H1 (cell line): ENCODE data around the gene TEX55. TPM values are rescaled to one million over a fixed set of nuclear protein-coding genes. Genes with fewer than 3 reads are reported as not detected.

ENCODE experiments used
- CTCF ChIA-PET: fragments of 300-600 bp; sonication (Branson Sonifier 250); formaldehyde crosslinking; loops from one replicate; lab custom pipeline; 2021; ENCODE audit not compliant: partially characterized antibody; lab: Charles Lee
- POLR2A ChIA-PET: fragments of 300-600 bp; sonication (Branson Sonifier 250); formaldehyde crosslinking; loops from one replicate; lab custom pipeline; 2021; ENCODE audit warnings: inconsistent platforms; ENCODE audit not compliant: partially characterized antibody; lab: Charles Lee
- DNase-seq, 2 experiments: peaks; one replicate each; pipeline versions ENCODE4 v3.0.0 to v3.0.0-alpha.2; 2010 to 2022; ENCODE audit warnings: low spot score in 2 of 2, low read depth in 1 of 2, mixed read lengths in 1 of 2
- FAIRE-seq: peaks from 2 replicates; lab custom pipeline; 2011; peaks lifted over from hg19 to GRCh38; lab: Jason Lieb, UNC
- H2AFZ ChIP-seq: 2 replicates; pipeline ENCODE4 v1.8.1; 2012; ENCODE audit warnings: low read length, inconsistent platforms
- H2AK5ac ChIP-seq: 2 replicates; pipeline ENCODE4 v1.6.1; 2013; ENCODE audit warnings: low read depth, low read length
- H2BK120ac ChIP-seq: replicated peaks from 2 replicates; pipeline ENCODE3; 2013; ENCODE audit warnings: low read depth, low read length, inconsistent platforms
- H2BK12ac ChIP-seq: 2 replicates; pipeline ENCODE4 v1.6.1; 2013; ENCODE audit warnings: low read depth, low read length
- H2BK15ac ChIP-seq: 2 replicates; pipeline ENCODE4 v1.6.1; 2013; ENCODE audit warnings: low read length
- H2BK20ac ChIP-seq: 2 replicates; pipeline ENCODE4 v1.6.1; 2013; ENCODE audit warnings: low read length
- H2BK5ac ChIP-seq: 2 replicates; pipeline ENCODE4 v1.6.1; 2013; ENCODE audit warnings: low read depth, low read length
- H3K14ac ChIP-seq: 2 replicates; pipeline ENCODE4 v1.6.1; 2013; ENCODE audit warnings: inconsistent platforms; ENCODE audit not compliant: insufficient read length
- H3K18ac ChIP-seq: 2 replicates; pipeline ENCODE4 v1.6.1; 2013; ENCODE audit warnings: low read length; ENCODE audit errors: extremely low read depth
- H3K23ac ChIP-seq: 2 replicates; pipeline ENCODE4 v1.6.1; 2013; ENCODE audit warnings: inconsistent platforms; ENCODE audit not compliant: insufficient read length
- H3K23me2 ChIP-seq: 2 replicates; pipeline ENCODE4 v1.6.1; 2013; ENCODE audit warnings: low read depth, low read length
- H3K27ac ChIP-seq: 2 replicates; pipeline ENCODE4 v1.6.1; 2011; ENCODE audit warnings: low read depth, low read length, inconsistent platforms
- H3K27me3 ChIP-seq, 4 experiments: replicated peaks in 1 of 4; 1 replicate in 1 of 4; 2 replicates in 3 of 4; pipeline versions ENCODE4 v1.6.1 to v1.8.1; 2011 to 2013; ENCODE audit warnings: low read length in 3 of 4, mild to moderate bottlenecking in 3 of 4, inconsistent platforms in 2 of 4, mixed read lengths in 2 of 4, moderate library complexity in 1 of 4; ENCODE audit not compliant: control insufficient read depth in 3 of 4, insufficient read depth in 3 of 4; ENCODE audit errors: extremely low read depth in 1 of 4
- H3K36me3 ChIP-seq, 4 experiments: 2 replicates each; pipeline versions ENCODE4 v1.6.1 to v1.8.1; 2011 to 2013; ENCODE audit warnings: mild to moderate bottlenecking in 4 of 4, low read length in 3 of 4, moderate library complexity in 2 of 4, control low read depth in 1 of 4, inconsistent platforms in 1 of 4; ENCODE audit not compliant: insufficient read depth in 4 of 4, control insufficient read depth in 2 of 4
- H3K4ac ChIP-seq: replicated peaks from 2 replicates; pipeline ENCODE3; 2013; ENCODE audit warnings: low read length, low read depth, mixed read lengths, inconsistent platforms; ENCODE audit not compliant: insufficient read length
- H3K4me1 ChIP-seq, 4 experiments: replicated peaks in 1 of 4; 1 replicate in 1 of 4; 2 replicates in 3 of 4; pipeline versions ENCODE4 v1.6.1 to v1.8.1; 2011 to 2013; ENCODE audit warnings: low read length in 3 of 4, inconsistent platforms in 2 of 4, mixed read lengths in 1 of 4; ENCODE audit not compliant: insufficient read depth in 4 of 4, control insufficient read depth in 3 of 4
- H3K4me2 ChIP-seq, 2 experiments: 2 replicates each; pipeline versions ENCODE4 v1.6.1 to v1.8.1; 2011 to 2013; ENCODE audit warnings: low read depth in 2 of 2, low read length in 2 of 2, control low read depth in 1 of 2, inconsistent platforms in 1 of 2, mild to moderate bottlenecking in 1 of 2; ENCODE audit not compliant: insufficient read depth in 1 of 2
- H3K4me3 ChIP-seq, 4 experiments: fragments of 200-600, 300-600 bp in 1 of 4; sonication (generic), shearing (Covaris generic), sonication (Bioruptor Twin) in 1 of 4; 2 replicates each; pipeline versions ENCODE4 v1.5.1 to v1.8.1; 2011 to 2016; ENCODE audit warnings: low read length in 4 of 4, low read depth in 3 of 4, control low read depth in 2 of 4, inconsistent platforms in 2 of 4, mild to moderate bottlenecking in 2 of 4, mixed read lengths in 1 of 4, moderate library complexity in 1 of 4; ENCODE audit not compliant: insufficient read depth in 2 of 4; ENCODE audit errors: extremely low read depth in 1 of 4
- H3K56ac ChIP-seq: replicated peaks from 2 replicates; pipeline ENCODE3; 2013; ENCODE audit warnings: low read depth, mild to moderate bottlenecking, mixed read lengths, low read length, inconsistent platforms; ENCODE audit not compliant: insufficient read length
- H3K79me1 ChIP-seq: 2 replicates; pipeline ENCODE4 v1.6.1; 2013; ENCODE audit warnings: low read depth, low read length, control low read depth
- H3K79me2 ChIP-seq, 2 experiments: 2 replicates each; pipeline versions ENCODE4 v1.6.1 to v1.8.1; 2012 to 2013; ENCODE audit warnings: low read length in 2 of 2, mild to moderate bottlenecking in 2 of 2, inconsistent platforms in 1 of 2; ENCODE audit not compliant: insufficient read depth in 2 of 2, control insufficient read depth in 1 of 2
- H3K9ac ChIP-seq, 4 experiments: replicated peaks in 1 of 4; 1 replicate in 1 of 4; 2 replicates in 3 of 4; pipeline versions ENCODE4 v1.6.1 to v1.8.1; 2011 to 2013; ENCODE audit warnings: low read depth in 3 of 4, low read length in 3 of 4, control low read depth in 2 of 4, mild to moderate bottlenecking in 2 of 4, moderate library complexity in 2 of 4, inconsistent platforms in 1 of 4; ENCODE audit errors: extremely low read depth in 1 of 4
- H3K9me3 ChIP-seq, 2 experiments: 2 replicates each; pipeline versions ENCODE4 v1.6.1 to v1.8.1; 2012 to 2013; ENCODE audit warnings: mild to moderate bottlenecking in 2 of 2, moderate library complexity in 2 of 2, control low read depth in 1 of 2, inconsistent platforms in 1 of 2, low read depth in 1 of 2, low read length in 1 of 2, mixed read lengths in 1 of 2; ENCODE audit not compliant: insufficient read depth in 2 of 2
- H4K20me1 ChIP-seq, 2 experiments: replicated peaks in 1 of 2; 2 replicates each; pipeline versions ENCODE3 to v1.8.1; 2011 to 2013; ENCODE audit warnings: inconsistent platforms in 2 of 2, low read length in 2 of 2, mild to moderate bottlenecking in 1 of 2; ENCODE audit not compliant: insufficient read depth in 2 of 2, control insufficient read depth in 1 of 2
- H4K5ac ChIP-seq: 2 replicates; pipeline ENCODE4 v1.6.1; 2013; ENCODE audit warnings: low read length, low read depth, mixed read lengths, inconsistent platforms; ENCODE audit not compliant: insufficient read length
- H4K8ac ChIP-seq: 2 replicates; pipeline ENCODE4 v1.8.0; 2013; ENCODE audit warnings: mild to moderate bottlenecking, moderate library complexity, low read length, inconsistent platforms; ENCODE audit not compliant: insufficient read depth; ENCODE audit errors: extremely low read depth
- H4K91ac ChIP-seq: replicated peaks from 2 replicates; pipeline ENCODE3; 2013; ENCODE audit warnings: low read length, mixed read lengths, inconsistent platforms; ENCODE audit not compliant: insufficient read length
- ATF2 ChIP-seq: IDR thresholded peaks from 2 replicates; pipeline ENCODE4 v1.6.1; 2012; ENCODE audit warnings: low read length, inconsistent platforms
- ATF3 ChIP-seq: IDR thresholded peaks from 2 replicates; pipeline ENCODE4 v1.6.1; 2011; ENCODE audit warnings: low read depth, mild to moderate bottlenecking, low read length; ENCODE audit not compliant: insufficient read depth
- CEBPB ChIP-seq: IDR thresholded peaks from 2 replicates; pipeline ENCODE4 v1.6.1; 2012; ENCODE audit warnings: low read depth, low read length
- PHF8 ChIP-seq: fragments of 200-600 bp; sonication (generic); conservative IDR thresholded peaks from 2 replicates; pipeline ENCODE4 v1.7.1; 2012; ENCODE audit warnings: low read depth, mild to moderate bottlenecking, inconsistent platforms, low read length, moderate library complexity
- POLR2A ChIP-seq, 2 experiments: IDR thresholded peaks; 1 replicate in 1 of 2; 2 replicates in 1 of 2; pipeline ENCODE4 v1.6.1; 2011; ENCODE audit warnings: low read depth in 2 of 2, low read length in 2 of 2, mild to moderate bottlenecking in 2 of 2; ENCODE audit errors: control extremely low read depth in 1 of 2
- SP1 ChIP-seq: IDR thresholded peaks from 2 replicates; pipeline ENCODE4 v1.6.1; 2011; ENCODE audit warnings: low read depth, low read length
- TBP ChIP-seq: IDR thresholded peaks from 2 replicates; pipeline ENCODE4 v1.6.1; 2011; ENCODE audit warnings: low read depth, low read length, improper control_type of control experiment
- WGBS, 2 experiments: shearing (Covaris generic) in 1 of 2; methylation state at CpG; one replicate each; pipeline versions ENCODE4 v1.1.6 to v1.1.7; 2013 to 2015; ENCODE audit warnings: low lambda C conversion rate in 2 of 2, mixed read lengths in 2 of 2, inconsistent platforms in 1 of 2, low coverage in 1 of 2, missing lambda C conversion rate in 1 of 2; ENCODE audit not compliant: insufficient replicate concordance in 2 of 2, insufficient coverage in 1 of 2, insufficient read length in 1 of 2; ENCODE audit errors: extremely low coverage in 1 of 2, missing lambda C conversion rate in 1 of 2; 5-methylcytosine and 5-hydroxymethylcytosine counted together
- polyA plus RNA-seq, 7 experiments: library from polyadenylated mRNA; depleted of rRNA in 3 of 7; stranded (reverse) in 5 of 7; unstranded in 2 of 7; fragments of >200 nt in 5 of 7; fragments of 200-250 nt in 2 of 7; gene quantifications; 1 replicate in 5 of 7; 2 replicates in 1 of 7; 4 replicates in 1 of 7; pipeline versions ENCODE4 v1.2.1 to v1.2.3, GENCODE V29; 2011 to 2013; ENCODE audit warnings: missing spikeins in 2 of 7, mixed read lengths in 2 of 7
- total RNA-seq: library from RNA; stranded (reverse); fragmentation: NEBNext Ultra II Directional; extraction: Animal tissue kit (Norgen Biotek cat#: 25700); gene quantifications from 2 replicates; pipeline ENCODE4 v1.2.1, GENCODE V29; 2021

Gene TEX55
- total and polyA plus RNA-seq, 2 of the 8 experiments (the other 6 are each of a cell fraction or from before 2014, with no cell fraction given), result not detected

DNA sequence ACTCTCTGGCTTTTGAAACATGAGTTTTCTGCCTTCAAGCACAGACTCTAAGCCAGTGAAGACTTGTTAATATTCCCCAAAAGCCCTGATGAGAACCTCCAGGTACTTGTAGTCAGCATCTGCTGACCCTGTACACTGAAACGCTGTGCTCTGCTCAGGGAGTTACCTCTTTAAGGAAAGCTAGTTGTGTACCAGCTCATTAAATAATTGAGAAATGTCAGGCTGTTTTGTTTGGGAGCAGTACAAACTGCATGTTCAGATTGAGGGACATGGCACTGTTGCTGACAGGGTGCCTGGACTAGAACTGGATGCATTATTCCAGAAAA is 49.1 kb downstream of the TEX55 start:
- 94% methylated on average over 1 of the region's 1 CpG; no CpG with 5 or more reads in 1 of the 2 experiments for WGBS, 2 experiments
- H3K9ac ChIP-seq, result no peak overlapping the region
- no peaks in the 10 kb centered on the region for H3K9me3 ChIP-seq
- no peak overlapping the region for H2BK12ac ChIP-seq
- no peak overlapping the region for H3K4ac ChIP-seq
- TF ChIP-seq SP1 (no peak), PHF8 (no peak), ATF3 (no peak), POLR2A (IDR thresholded peaks at IDR 0.05; ENCODE audit: control extremely low read depth in 1 of 2, low read depth in 2 of 2, low read length in 2 of 2) (no peak), ATF2 (no peak), CEBPB (no peak), TBP (no peak)
- no peak overlapping the region for H3K14ac ChIP-seq
- H3K23ac ChIP-seq, result no peak overlapping the region
- POLR2A ChIA-PET, result no interaction called here
- no peak overlapping the region for H3K56ac ChIP-seq
- H3K79me1 ChIP-seq, result no peaks in the 10 kb centered on the region
- CTCF ChIA-PET, result no interaction called here
- H3K4me1 ChIP-seq, result no peaks in the 10 kb centered on the region
- H3K27ac ChIP-seq, result no peak overlapping the region
- H3K18ac ChIP-seq, result no peak overlapping the region
- H3K4me2 ChIP-seq, result no peak overlapping the region
- no peak overlapping the region for H4K5ac ChIP-seq
- FAIRE-seq, result no peak
- no peak overlapping the region for H3K4me3 ChIP-seq
- no peak for DNase-seq
- H3K36me3 ChIP-seq, result no peaks in the 10 kb centered on the region
- H2AFZ ChIP-seq, result no peak overlapping the region
- H4K20me1 ChIP-seq, result no peaks in the 10 kb centered on the region
- no peak overlapping the region for H2BK15ac ChIP-seq
- H3K79me2 ChIP-seq, result no peaks in the 10 kb centered on the region
- no peak overlapping the region for H4K8ac ChIP-seq
- H2AK5ac ChIP-seq, result no peak overlapping the region
- no peak overlapping the region for H2BK120ac ChIP-seq
- no peak overlapping the region for H2BK20ac ChIP-seq
- no peaks in the 10 kb centered on the region; the same call in 1 of the 2 replicates for H3K23me2 ChIP-seq
- H3K27me3 ChIP-seq, result no peaks in the 10 kb centered on the region
- H2BK5ac ChIP-seq, result no peak overlapping the region
- H4K91ac ChIP-seq, result no peak overlapping the region
